ENCODE results near the gene CCM2L. TPM values are rescaled to one million over a fixed set of nuclear protein-coding genes. Genes with fewer than 3 reads are reported as not detected.

CCM2L gene
- polyA plus RNA-seq, 3 donors, result 1.8 to 16.0 (median 11.2) TPM

DNA sequence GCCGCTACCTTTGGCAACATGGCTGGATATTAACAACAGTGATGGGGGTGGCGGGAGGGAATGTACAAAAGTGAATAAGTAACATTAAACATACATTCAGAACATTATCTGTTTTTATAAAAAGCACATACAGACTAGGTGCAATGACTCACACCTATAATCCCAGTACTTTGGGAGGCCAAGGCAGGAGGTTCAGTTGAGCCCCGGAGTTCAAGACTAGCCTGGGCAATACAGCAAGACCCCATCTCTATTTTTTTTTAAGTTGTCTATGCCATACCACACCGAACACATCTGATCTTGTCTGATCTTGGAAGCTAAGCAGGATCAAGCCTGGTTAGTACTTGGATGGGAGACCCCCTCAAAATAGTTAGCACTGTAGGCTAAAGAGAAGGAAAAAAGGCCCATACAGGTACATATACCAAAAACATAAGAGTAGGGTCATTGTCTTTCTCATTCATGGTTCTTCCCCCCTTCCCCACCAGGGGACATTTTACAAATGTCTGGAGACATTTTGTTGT is 40.1 kb downstream of the CCM2L start:
- WGBS, 3 donors, result 88 to 96% (median 96%) methylated on average over 4 of the region's 4 CpGs
- no peak overlapping the region for H3K27ac ChIP-seq (ENCODE audit: low read depth, low read length)

DNA sequence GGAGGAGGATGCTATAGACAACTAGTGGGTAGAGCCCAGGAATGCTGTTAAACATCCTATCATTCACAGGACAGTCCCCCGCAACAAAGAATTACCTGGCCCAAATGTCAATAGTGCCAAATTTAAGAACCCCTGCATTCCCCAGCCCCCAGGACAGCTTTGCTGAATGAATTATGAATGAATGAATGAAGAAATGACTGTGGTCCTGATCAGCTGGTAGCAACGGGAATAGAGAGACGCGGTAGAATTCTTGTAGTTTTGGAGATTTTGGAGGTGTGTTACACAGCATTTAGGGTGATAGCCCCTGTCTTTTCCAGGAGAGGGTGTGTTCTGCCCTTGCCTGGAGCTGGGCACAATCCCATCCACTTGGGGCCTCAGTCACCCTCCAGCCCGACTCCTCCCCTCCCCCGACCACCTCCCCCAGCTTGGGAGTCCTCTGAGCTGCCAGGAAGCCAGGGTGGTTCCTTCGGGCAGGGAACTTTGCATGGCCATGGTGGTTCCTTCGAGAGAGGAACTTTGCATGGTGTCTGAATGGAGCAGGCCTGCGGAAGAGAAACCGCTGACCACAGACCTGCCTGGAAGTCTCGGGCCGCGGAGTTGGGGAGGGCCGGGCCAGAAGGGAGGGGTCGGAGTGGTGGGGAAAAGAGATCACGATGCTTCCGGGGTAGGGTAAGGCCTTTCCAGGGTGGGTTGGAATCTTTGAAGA is 40.8 kb downstream of the CCM2L start:
- no peak overlapping the region for H3K27ac ChIP-seq (ENCODE audit: low read depth, low read length)
- 14 to 16% (median 16%) methylated on average over 17 of the region's 17 CpGs for WGBS, 3 donors

DNA sequence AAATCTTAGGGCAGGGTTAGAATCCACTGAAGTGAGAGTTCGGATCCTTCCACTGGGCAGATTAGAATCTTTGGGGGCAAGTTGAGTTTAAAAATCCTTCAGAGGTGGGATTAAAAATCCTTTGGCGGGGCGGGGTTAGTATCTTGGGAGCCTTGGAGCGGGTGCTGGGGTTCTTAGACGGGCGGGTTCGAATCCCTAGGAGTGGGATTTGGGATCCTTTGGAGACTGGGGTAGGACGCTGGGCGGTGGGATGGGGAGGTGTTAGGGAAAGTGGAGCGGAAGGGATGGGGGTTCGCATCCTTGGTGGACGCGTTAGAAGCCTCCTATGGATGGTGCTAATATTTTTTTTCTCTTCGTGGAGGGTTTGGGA is 41.5 kb downstream of the CCM2L start:
- 11 to 15% (median 11%) methylated on average over 14 of the region's 14 CpGs for WGBS, 3 donors
- H3K27ac ChIP-seq (ENCODE audit: low read depth, low read length), result peak overlapping the region; percentile 59

DNA sequence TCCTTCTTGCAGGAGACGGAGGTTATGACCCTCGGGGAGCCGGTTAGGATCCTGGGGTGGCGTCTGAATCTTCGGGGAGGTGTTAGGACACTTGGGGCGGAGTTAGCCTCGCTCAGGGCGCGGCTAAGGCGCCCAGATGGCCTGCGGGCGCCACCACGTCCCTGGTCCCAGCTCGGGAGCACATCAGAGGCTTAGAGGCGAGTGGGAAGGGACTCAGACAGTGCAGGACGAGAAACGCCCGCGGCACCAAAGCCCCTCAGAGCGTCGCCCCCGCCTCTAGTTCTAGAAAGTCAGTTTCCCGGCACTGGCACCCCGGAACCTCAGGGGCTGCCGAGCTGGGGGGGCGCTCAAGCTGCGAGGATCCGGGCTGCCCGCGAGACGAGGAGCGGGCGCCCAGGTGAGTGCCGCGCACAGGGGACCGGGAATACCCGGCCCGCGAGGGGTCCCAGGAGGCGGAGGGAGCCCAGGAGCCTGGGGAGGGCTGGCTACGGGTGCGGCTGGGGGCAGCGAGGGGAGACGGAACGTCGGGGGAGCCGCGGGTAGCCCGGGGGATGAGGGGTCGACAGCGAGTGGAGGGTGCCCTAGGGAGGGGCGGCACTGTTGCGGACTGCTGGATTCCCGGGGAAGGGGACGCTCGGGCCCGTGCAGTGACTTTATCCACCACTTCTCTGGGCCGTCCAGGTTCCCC is 42.0 kb downstream of the CCM2L start, which contains the start of gene HCK:
Gene HCK (plus strand): TSS at position 153 of the 688 bp plus-strand sequence.
- WGBS, 3 donors, result 1 to 2% (median 1%) methylated on average over 48 to 58 of the region's 58 CpGs
- H3K27ac ChIP-seq (ENCODE audit: low read depth, low read length), result peak within 1 kb of the TSS; percentile 94

DNA sequence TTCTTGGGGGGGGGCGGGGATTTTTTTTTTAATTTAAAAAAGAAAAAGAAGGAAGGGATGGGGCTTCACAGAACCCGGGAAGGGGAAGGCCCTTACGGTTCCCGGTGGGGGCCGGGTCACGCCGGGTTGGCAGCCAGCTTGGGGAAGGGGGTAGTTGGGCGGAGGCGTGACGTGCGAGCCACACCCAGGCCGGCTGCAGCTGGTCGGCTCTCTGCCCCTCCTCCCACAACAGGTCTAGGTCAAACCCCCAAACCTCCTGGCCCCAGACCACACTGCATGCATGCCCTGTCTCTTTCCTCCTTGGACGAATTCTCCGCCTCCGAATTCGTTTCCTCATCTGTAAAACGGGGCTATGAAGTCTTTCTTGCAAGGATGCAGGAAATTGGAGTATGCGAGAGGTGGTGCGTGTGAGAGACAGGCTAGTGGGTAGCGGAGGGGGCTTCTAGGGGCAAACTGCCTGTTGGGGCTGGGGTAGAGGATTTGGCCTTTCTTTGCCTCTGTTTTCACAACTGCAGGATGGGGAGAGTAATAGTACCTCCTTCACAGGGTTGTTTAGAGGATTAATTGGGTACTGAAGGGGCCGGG is 42.6 kb downstream of the CCM2L start:
- 12 to 21% (median 13%) methylated on average over 21 of the region's 22 CpGs for WGBS, 3 donors
- H3K27ac ChIP-seq (ENCODE audit: low read depth, low read length), result no peak overlapping the region

DNA sequence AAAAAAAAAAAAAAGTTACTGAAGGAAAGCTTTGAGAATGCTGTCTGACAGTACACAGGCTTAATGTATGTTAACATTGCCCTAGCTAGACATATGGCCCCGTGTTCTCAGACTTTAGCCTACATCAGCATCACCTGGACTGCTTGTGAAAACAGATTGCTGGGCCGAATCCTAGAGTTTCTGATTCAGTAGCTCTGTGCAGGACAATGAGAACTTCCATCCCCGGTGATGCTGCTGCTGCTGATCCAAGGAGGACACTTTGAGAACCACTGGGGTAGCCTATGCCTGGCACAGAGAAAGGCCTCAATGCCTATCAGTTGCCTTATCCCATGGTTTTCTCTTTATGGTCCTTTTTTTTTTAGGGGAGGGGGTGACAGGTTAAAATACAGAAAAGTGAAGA is 43.4 kb downstream of the CCM2L start:
- 70 to 91% (median 82%) methylated on average over 3 of the region's 3 CpGs for WGBS, 3 donors
- H3K27ac ChIP-seq (ENCODE audit: low read depth, low read length), result no peak overlapping the region

DNA sequence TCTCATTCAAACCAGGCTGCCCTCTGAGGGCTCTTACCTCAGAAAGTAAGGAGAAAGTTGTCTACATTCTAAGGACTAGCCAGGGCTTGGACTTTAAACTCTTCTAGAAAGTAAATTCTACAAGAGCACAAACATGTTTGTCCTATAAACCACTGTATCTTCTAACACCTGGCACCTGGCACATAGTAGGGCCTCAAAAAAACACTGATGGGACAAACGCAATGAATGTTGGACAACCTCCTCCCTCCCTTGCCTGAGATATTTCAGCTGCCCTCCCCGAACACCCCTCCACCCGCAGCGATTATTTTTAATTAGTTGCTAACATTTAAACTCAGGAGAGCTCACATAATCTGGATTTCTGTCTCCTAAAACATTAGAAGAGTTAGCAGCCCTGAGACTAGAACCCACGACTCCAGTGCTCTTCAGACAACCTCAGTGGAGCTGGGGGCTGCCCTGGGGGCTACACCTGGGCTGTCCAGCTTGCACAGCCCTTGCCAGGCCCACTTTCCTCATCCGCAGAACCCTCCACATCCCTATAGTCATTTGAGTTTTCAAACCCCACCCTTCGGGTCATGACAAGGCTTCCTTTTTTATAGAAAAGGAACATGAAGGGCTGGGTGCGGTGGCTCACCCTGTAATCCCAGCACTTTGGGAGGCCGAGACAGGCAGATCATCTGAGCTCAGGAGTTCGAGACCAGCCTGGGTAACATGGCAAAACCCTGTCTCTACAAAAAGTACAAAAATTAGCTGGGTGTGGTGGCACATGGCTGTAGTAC is 46.7 kb downstream of the CCM2L start:
- 64 to 69% (median 69%) methylated on average over 10 of the region's 10 CpGs for WGBS, 3 donors

DNA sequence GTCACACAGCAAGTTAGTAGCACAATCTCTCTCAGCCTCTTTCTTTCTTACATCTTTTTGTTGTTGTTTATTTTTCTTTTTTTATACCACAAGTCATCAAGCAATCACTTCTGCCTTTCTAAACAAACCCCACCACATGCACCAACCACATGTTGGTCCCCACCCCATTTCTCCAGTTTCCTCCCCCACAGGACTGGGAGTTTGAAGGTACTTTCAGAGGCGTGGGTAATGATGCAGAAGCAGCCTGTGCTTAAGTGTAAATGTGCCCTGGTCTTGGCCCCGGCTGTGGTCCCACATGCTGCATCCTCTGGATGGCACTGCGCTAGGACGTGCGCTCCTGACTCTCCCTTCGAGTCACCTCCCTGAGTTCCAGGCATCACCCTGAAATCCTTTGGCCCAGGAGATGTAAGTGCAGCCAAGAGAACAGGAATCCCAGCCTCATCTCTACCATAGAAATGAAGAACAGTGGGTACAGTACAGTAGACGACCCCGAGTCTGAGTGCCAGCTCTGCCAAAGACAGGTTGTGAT is 47.5 kb downstream of the CCM2L start:
- no peak overlapping the region for H3K27ac ChIP-seq (ENCODE audit: low read depth, low read length)
- WGBS, 3 donors, result 68 to 77% (median 77%) methylated on average over 8 of the region's 8 CpGs

More for the DNA sequence above, 46.7 kb downstream of the CCM2L start:
- H3K27ac ChIP-seq (ENCODE audit: low read depth, low read length), result no peak overlapping the region

DNA sequence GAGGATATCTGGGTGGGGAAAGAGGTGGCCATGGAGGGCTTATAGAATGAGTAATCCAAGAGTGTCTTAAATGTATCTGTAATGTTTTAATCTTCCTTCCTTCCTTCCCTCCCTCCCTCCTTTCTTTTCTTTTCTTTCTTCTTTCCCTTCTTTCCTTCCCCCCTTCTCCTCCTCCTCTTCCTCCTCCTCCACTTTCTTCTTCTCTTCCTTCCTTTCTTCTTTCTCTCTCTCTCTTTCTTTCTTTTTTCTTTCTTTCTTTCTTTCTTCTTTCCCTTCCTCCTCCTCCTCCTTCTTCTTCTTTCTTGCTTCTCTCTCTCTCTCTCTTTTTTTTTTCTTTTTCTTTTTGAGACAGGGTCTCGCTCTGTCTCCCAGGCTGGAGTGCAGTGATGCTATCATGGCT is 49.0 kb downstream of the CCM2L start:
- H3K27ac ChIP-seq (ENCODE audit: low read depth, low read length), result no peak overlapping the region
- 88 to 94% (median 91%) methylated on average over 1 of the region's 1 CpG for WGBS, 3 donors

DNA sequence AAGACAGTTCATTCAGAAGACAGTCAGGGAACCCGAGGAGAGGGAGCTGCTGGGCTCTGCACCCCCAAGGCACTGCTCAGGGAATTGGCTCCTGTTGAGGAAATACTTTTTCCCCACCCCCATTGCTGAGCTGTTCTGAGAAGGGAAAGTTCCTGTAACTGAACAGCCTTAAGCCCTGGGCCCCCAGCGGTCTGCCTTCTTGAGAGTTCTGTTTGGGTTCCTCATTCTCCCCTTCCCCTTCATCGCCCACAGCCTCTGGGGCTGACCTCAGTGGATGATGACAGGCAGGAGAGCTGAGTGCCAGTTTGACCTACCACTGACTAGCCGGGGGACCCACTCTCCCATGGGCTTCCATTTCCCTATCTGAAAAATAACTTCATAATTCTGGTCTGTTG is 52.5 kb downstream of the CCM2L start:
- 36 to 51% (median 37%) methylated on average over 4 of the region's 4 CpGs for WGBS, 3 donors
- no peak overlapping the region for H3K27ac ChIP-seq (ENCODE audit: low read depth, low read length)

DNA sequence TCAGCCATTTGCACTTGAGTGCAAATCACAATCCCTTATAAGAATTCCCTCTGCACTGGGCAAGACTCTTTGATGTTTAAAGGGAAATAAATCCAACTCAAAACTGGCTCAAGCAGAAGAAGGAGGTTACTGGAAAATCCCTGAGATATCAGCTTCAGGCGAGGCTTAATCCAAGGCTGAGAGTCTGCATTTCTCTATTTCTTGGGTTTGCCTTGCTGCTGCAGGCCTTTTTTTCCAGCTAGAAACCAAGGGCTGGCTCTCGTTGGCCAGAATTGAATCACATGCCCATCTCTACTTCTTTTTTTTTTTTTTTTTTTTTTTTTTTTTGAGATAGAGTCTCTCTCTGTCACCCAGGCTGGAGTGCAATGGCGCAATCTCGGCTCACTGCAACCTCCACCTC is 53.5 kb downstream of the CCM2L start:
- H3K27ac ChIP-seq (ENCODE audit: low read depth, low read length), result peak overlapping the region; percentile 42

DNA sequence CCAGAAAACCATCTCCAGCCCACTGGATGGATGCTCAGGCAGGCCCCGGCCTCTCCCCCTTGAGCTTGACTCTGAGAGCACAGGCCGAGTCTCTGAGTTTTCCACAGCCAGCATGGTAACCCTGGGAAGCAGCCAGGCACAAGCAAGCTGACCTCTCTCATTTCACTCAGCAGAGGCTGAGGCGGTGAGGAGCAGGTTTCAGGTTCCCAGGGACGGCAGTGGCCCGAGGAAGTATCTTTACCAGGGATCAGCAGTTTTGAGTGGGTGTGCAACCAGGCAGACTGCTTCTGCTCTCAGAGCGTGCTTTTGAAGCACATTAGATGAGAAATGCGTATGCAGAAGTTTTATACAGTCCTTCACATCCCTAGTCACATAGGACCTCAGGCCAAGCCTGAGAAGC is 54.4 kb downstream of the CCM2L start:
- WGBS, 3 donors, result 64 to 74% (median 71%) methylated on average over 7 of the region's 7 CpGs
- no peak overlapping the region for H3K27ac ChIP-seq (ENCODE audit: low read depth, low read length)

More for the DNA sequence above, 53.5 kb downstream of the CCM2L start:
- 51 to 66% (median 62%) methylated on average over 3 to 4 of the region's 4 CpGs for WGBS, 3 donors

DNA sequence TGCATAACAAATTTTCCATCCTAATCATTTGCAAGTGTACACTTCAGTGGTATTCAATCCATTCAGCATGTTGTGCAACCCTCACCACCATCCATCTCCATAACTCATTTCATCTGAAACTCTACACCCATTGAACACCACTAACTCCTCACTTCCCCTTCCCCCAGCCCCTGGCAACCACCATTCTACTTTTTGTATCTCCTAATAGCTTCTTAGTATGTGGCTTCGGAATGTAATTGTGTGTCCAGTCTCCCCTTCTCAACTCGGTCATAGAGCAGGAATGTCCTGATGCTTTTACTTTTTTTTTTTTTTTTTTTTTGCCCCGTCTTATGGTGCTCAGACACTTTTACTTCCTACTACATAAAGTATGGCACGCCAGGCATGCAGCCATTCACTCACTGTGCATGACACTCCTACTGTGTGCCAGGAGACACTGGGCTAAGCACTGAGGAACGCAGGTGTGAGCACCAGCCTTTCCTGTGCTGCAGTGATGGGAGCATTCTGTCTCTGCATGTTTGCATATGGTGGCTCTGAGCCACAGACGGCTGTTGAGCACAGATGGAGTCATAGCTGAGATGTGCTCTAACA is 57.1 kb downstream of the CCM2L start:
- 53 to 65% (median 60%) methylated on average over 6 of the region's 6 CpGs for WGBS, 3 donors
- H3K27ac ChIP-seq (ENCODE audit: low read depth, low read length), result no peak overlapping the region

DNA sequence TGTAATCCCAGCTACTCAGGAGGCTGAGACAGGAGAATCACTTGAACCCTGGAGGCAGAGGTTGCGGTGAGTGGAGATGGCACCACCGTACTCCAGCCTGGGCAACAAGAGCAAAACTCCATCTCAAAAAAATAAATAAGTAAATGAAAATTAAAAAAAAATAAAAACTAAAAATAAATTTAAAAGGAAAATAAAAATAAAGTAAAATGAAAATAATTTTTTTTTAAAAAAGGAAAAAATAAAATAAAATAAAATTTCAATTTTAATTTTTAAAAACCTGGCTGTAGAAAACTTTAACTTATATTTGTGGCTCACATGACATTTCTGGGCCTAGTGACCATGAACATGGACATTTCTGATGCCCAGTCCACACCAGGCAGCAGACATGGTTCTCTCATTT is 57.9 kb downstream of the CCM2L start:
- H3K27ac ChIP-seq (ENCODE audit: low read depth, low read length), result no peak overlapping the region
- 98 to 100% (median 99%) methylated on average over 2 of the region's 2 CpGs for WGBS, 3 donors

DNA sequence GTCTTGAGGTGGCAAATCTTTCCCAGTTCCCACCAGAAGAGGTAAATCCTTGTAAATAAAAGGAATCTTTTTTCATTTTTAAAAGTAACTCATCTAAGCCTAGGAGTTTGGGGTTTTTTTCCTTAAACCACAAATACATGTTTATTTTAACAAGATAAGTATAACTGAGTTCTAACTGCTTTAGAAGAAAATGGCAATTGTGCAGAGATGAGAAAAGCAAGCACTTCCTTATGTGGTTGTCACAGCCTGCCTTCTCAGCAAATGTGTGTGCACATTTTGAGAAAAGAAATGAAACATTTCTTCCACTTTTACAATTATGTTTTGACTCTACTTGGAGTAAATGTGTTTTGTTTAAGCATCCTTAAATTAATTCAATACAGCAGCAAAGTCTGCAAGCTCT is 59.5 kb downstream of the CCM2L start:
- H3K27ac ChIP-seq (ENCODE audit: low read depth, low read length), result no peak overlapping the region

DNA sequence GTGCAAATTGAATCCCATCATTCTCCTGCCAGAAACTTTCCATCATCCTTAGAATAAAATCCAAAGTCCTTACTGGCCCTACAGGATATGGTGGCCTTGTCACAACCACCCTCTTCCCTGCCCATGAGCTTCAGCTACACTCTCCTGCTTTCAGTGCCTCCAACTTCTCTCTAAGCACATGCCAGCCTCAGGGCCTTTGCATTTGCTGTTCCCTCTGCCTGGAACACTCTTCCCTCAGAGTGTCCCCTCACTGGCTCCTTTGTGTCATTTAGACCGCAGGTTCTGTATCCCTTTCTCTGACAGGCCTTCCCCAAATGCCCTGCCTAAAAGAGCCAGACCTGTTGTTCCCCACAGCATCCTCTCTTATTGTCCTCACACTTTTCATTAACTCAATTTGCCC is 60.0 kb downstream of the CCM2L start:
- H3K27ac ChIP-seq (ENCODE audit: low read depth, low read length), result no peak overlapping the region
- WGBS, 3 donors, result 73 to 83% (median 81%) methylated on average over 1 of the region's 1 CpG

DNA sequence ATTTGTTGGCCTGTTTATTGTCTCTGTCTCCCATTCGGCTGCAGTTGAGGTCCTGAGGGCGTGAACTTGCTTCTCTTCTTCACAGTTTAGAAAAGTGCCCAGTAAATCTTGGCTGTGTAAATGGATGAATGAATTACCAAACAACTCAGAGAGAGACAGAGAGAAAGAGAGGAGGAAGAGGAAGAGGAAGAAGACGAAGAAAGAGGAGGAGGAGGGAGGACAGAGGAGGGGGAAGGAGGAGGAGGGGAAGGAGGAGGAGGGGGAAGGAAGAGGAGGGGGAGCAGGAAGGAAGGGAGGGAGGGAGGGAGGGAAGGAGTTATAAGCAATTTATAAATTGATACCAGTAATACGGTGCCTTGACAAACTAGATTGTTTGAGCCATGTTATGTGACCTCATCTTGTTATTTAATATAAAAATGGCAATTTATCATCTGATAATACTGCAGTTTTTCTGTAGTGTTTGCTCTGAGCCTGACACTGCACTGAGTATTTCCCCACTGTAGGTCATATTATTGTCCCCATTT is 60.5 kb downstream of the CCM2L start:
- H3K27ac ChIP-seq (ENCODE audit: low read depth, low read length), result no peak overlapping the region
- WGBS, 3 donors, result 24 to 39% (median 28%) methylated on average over 4 of the region's 4 CpGs

All from adipose tissue (tissue), 3 donors.